ENCODE measurements around the gene HTN1.
"Not testable (repeated sequence)": the region's sequence is repeated elsewhere in the genome, so short reads cannot be mapped to it uniquely, and the experiment has no call there.

Gene HTN1
- long read RNA-seq, donor 1: 0 reads
- long read RNA-seq, donor 2: 0 reads
- long read RNA-seq, donor 3: 0 reads
- long read RNA-seq, donor 4: 0 reads
- long read RNA-seq, donor 5: 0 reads
- long read RNA-seq, donor 6: 0 reads
- long read RNA-seq, donor 7: 0 reads
- long read RNA-seq, donor 8: 0 reads

- DNase-seq: not testable (repeated sequence)
These were observed at the start of gene HTN1 for GRCh38 chr4:70050138-70050537. TSS of gene HTN1 (plus strand) at chr4:70050438. CDS start at chr4:70053077, 2,639 bp downstream.

- DNase-seq: no peak
These were observed 49.5 kb upstream of the HTN1 start for GRCh38 chr4:70000711-70001110.

- no peak for DNase-seq
These were observed 47.7 kb upstream of the HTN1 start for GRCh38 chr4:70002507-70002906.

GRCh38 chr4:70008771-70009170, 41.5 kb upstream of the HTN1 start:
- no peak for DNase-seq

- DNase-seq: not testable (repeated sequence)
These were observed 31.2 kb upstream of the HTN1 start for GRCh38 chr4:70019006-70019405.

- DNase-seq: no peak
These were observed 27.0 kb upstream of the HTN1 start for GRCh38 chr4:70023218-70023617.

GRCh38 chr4:70027011-70027410, 23.2 kb upstream of the HTN1 start:
- DNase-seq: no peak

GRCh38 chr4:70028159-70028558, 22.1 kb upstream of the HTN1 start, which contains the start of gene HTN3:
TSS of gene HTN3 (plus strand) at chr4:70028459. CDS start at chr4:70030741, 2,282 bp downstream.
- DNase-seq: not testable (repeated sequence)

GRCh38 chr4:70037559-70037958, 12.7 kb upstream of the HTN1 start:
- not testable (repeated sequence) for DNase-seq

- DNase-seq: not testable (repeated sequence)
These were observed 10.3 kb upstream of the HTN1 start for GRCh38 chr4:70039928-70040327.

GRCh38 chr4:70041652-70042286, 8.5 kb upstream of the HTN1 start:
- no peak for DNase-seq

- DNase-seq: not testable (repeated sequence)
These were observed 6.3 kb downstream of the HTN1 start for GRCh38 chr4:70056534-70056933.

GRCh38 chr4:70057651-70058050, 7.4 kb downstream of the HTN1 start:
- no peak for DNase-seq

GRCh38 chr4:70059149-70059548, 8.9 kb downstream of the HTN1 start:
- DNase-seq: no peak

- DNase-seq: no peak
These were observed 11.8 kb downstream of the HTN1 start for GRCh38 chr4:70062000-70062399.

GRCh38 chr4:70080205-70080604, 30.0 kb downstream of the HTN1 start:
- no peak for DNase-seq

- no peak for DNase-seq
These were observed 49.0 kb downstream of the HTN1 start for GRCh38 chr4:70099206-70099605.
